ENCODE data around the gene SHROOM3. TPM values are rescaled to one million over a fixed set of nuclear protein-coding genes. Genes with fewer than 3 reads are reported as not detected.

SHROOM3 gene
- total RNA-seq, 4 donors from 2014 or later = 52.0 to 444 (median 364) TPM

DNA sequence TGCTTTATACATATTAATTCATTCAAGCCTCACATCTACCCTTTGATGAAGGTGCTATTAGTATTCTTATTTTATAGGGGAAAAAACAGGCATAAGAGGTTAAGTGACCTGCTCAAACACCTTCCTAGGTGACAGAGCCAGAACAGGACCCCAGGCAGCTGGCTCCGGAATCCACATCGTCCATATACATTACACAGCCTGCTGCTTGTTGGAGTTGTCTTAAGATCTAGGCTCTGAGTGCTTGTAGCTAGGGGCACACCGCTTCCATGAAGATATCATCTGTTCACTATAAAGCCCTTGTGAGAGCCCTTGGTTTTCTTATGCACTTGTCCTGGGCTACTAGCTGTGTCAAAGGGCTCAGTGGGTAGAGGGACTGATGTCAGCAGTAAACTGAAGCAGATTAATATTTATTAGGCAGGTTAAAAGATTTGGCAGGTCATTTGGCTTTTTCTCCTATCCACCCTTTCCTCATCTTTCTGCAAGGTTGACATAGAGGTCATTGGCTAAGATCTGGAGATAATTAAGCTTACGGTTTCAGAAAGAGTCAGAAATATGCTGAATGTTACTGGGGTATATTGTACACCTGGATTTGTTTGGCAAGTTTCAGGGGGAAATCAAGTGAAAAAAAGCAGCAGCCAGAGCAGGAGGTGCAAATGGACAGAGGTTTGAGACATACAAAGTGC lies 267.6 kb downstream of the SHROOM3 start:
- DNase-seq = no peak
- TF ChIP-seq CTCF (IDR thresholded peaks at IDR 0.05) = no peak
- no peak for TF ChIP-seq POLR2A (IDR thresholded peaks at IDR 0.05)
- H3K4me1 ChIP-seq = peaks cover 0 to 49% (median 0%) of the 10 kb centered on the region in 4 donors
- H3K36me3 ChIP-seq = no peaks in the 10 kb centered on the region
- no peaks in the 10 kb centered on the region for H3K27me3 ChIP-seq
- H3K4me3 ChIP-seq = no peak overlapping the region
- H3K27ac ChIP-seq = peak overlapping the region in 3 of 4 donors; percentile 63 to 85 (median 82)
- H3K9me3 ChIP-seq = no peaks in the 10 kb centered on the region

GRCh38 chr4:76703123-76703490 lies 268.1 kb downstream of the SHROOM3 start:
- Histone ChIP-seq H3K36me3 (no peaks in the 10 kb centered on the region), H3K4me1 (peaks cover 0 to 54% (median 0%) of the 10 kb centered on the region in 4 donors), H3K4me3 (no peak overlapping the region), H3K27ac (peak overlapping the region in 3 of 4 donors; percentile 63 to 85 (median 82)), H3K27me3 (no peaks in the 10 kb centered on the region), H3K9me3 (no peaks in the 10 kb centered on the region)
- DNase-seq = no peak
- no peak for TF ChIP-seq CTCF (IDR thresholded peaks at IDR 0.05)
- TF ChIP-seq POLR2A (IDR thresholded peaks at IDR 0.05) = no peak

DNA sequence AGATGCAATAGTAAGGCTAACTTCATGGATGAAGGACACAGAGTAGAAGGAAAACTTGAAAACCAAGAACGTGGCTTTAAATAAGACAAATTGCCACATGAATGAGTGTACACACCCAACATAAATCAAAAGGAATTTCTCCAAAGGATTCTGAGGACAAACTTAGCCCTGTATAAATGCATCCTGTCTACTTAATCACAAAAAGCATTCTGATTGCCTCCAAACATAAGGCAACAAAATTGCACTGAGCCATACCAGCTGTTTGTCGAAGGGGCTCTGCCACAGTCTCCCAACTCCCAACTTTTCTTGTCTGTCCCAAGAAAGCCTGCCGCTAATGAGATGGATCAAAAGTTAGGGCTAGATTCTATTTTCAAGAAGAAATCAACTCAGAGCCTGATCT lies 268.6 kb downstream of the SHROOM3 start:
- DNase-seq = no peak
- Histone ChIP-seq H3K27me3 (no peaks in the 10 kb centered on the region), H3K4me3 (no peak overlapping the region), H3K27ac (peak overlapping the region in 3 of 4 donors; percentile 63 to 85 (median 82)), H3K36me3 (no peaks in the 10 kb centered on the region), H3K4me1 (peaks cover 0 to 54% (median 0%) of the 10 kb centered on the region in 4 donors), H3K9me3 (no peaks in the 10 kb centered on the region)
- TF ChIP-seq CTCF (IDR thresholded peaks at IDR 0.05) (no peak), POLR2A (IDR thresholded peaks at IDR 0.05) (no peak)

DNA sequence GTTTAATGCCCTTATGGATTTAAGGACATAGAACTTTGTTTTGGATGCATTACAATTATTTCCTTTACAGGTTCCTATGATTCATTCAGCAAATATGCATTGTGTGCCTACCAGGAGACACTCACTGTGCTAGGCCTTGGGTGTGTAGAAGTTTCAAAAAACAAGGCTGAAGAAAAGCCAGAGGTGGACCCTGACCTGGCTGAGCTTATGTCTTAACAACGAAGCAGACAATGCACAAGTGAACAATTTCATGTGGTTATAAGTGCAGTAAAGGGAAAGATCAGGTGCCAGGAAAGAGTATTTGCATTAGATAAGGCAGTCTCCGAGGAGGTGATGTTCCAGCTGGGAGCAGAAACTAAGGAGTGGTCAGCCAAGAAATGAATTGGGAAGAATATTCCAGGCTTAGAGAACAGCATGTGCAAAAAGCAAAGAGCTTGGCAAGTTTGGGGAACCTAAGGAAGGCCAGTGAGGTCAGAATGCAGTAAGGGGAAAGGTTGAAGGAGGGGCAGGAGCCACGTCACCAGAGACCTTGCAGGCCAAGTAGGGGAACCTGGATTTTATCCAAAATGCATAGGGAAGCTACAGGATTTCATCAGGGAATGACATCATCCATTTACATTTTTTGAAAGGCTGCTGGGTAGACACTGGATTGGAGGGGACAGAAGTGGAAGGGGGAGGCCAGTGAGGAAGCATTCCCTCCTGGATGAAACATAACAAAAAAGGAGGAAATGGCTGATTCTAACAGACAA lies 269.3 kb downstream of the SHROOM3 start:
- Histone ChIP-seq H3K9me3 (no peaks in the 10 kb centered on the region), H3K4me3 (no peak overlapping the region), H3K27ac (peak overlapping the region in 3 of 4 donors; percentile 66 to 85 (median 82)), H3K36me3 (no peaks in the 10 kb centered on the region), H3K4me1 (peaks cover 0 to 54% (median 0%) of the 10 kb centered on the region in 4 donors), H3K27me3 (no peaks in the 10 kb centered on the region)
- TF ChIP-seq POLR2A (IDR thresholded peaks at IDR 0.05) (peak in 1 of 2 donors; percentile 29), CTCF (IDR thresholded peaks at IDR 0.05) (peak in 2 of 6 experiments; percentile 10 to 11)
- peak in 2 of 3 donors; percentile 68 to 82 for DNase-seq

DNA sequence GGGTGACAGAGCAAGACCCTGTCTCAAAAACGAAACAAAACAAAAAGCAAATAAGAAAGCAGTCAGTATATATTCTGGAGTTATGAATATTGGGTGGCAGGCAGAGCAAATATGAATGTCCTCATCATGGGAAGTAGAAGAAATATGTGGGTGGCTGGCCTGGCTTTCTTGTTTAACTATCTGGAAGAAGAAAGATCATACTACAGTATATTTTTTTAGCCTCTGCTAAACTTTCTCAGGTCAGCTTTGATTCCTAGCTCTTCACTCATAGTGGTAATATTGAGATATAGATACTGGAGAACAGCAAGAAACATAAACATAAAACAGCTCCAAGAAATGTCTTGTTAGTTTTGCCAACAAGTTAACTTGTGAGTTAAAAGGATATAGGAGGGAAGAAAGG lies 270.4 kb downstream of the SHROOM3 start:
- Histone ChIP-seq H3K9me3 (no peaks in the 10 kb centered on the region), H3K27me3 (no peaks in the 10 kb centered on the region), H3K36me3 (peaks cover 0 to under 1% (median 0%) of the 10 kb centered on the region in 3 donors), H3K4me1 (peaks cover 0 to 54% (median 0%) of the 10 kb centered on the region in 4 donors), H3K27ac (peak overlapping the region in 3 of 4 donors; percentile 66 to 85 (median 82)), H3K4me3 (no peak overlapping the region)
- no peak for DNase-seq
- TF ChIP-seq CTCF (IDR thresholded peaks at IDR 0.05) = no peak
- TF ChIP-seq POLR2A (IDR thresholded peaks at IDR 0.05) = no peak

Data from Peyer's patch (tissue), 4 donors.